GM12865 (cell line): ENCODE data around the gene R3HCC1L.
"Not testable (repeated sequence)": the region's sequence is repeated elsewhere in the genome, so short reads cannot be mapped to it uniquely, and the experiment has no call there.

Experiments used
- DNase-seq: peaks from one replicate; pipeline ENCODE4 v3.0.0; 2010; ENCODE audit warnings: low read depth
- H3K4me3 ChIP-seq: 2 replicates; pipeline ENCODE4 v1.5.1; 2011; ENCODE audit warnings: mild to moderate bottlenecking, low read depth, low read length, control low read depth
- CTCF ChIP-seq: IDR thresholded peaks from 2 replicates; pipeline ENCODE4 v1.5.1; 2011; ENCODE audit warnings: low read length, control low read depth, low read depth, inconsistent platforms; ENCODE audit not compliant: insufficient read depth; ENCODE audit errors: missing control alignments

Gene R3HCC1L

DNA sequence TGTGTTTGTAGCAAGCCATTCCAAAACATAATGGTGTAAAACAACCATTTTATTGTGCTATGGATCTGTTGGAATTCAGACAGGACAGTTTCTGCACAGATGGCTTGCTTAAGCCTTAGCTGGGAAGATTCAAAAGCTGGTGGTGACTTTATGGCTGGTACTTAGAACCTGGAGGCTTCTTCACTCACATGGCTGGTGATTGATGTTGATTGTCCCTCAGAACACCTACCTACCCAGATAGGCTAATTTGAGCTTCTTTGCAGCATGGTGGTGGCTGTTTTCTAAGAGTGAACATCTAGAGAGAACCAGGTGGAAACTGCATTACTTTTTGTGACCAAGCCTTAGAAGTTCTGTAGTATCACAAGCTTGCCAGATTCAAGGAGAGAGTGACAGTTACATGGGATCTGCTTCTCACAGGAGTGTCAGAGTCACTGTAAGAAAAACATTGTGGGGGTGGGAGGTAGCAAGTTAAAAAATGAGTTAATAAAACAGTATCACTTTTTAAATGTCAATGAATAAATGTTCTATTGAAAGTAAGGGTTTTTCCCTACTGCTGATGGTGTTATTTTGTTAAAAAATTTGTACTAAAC lies 7.1 kb downstream of the R3HCC1L start:
- DNase-seq: no peak
- no peak overlapping the region for H3K4me3 ChIP-seq
- TF ChIP-seq CTCF: no peak

GRCh38 chr10:98144985-98145384 lies 10.5 kb downstream of the R3HCC1L start:
- DNase-seq: no peak
- H3K4me3 ChIP-seq: no peak overlapping the region
- no peak for TF ChIP-seq CTCF

GRCh38 chr10:98149858-98150257 lies 15.4 kb downstream of the R3HCC1L start:
- DNase-seq: no peak
- TF ChIP-seq CTCF: no peak
- no peak overlapping the region for H3K4me3 ChIP-seq

DNA sequence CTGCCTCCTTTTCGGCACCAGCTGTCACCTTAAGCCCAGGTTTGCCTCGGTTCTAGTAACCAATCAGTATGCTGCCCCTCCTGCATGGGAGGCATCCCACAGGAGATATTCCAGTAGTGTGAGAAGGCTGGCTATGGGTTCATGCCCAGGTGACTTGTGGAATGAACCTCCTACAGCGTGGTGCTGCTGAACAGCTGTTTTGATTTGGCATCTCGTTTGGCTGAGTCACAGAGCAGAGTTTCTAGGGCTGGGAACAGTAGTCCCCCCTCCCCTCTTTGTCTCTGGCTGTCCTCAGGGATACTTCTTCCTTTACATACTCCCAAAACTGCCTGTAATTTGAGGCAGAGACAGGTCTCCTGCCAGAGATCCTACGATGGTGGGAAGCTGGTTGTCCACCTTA lies 16.1 kb downstream of the R3HCC1L start:
- no peak overlapping the region for H3K4me3 ChIP-seq
- TF ChIP-seq CTCF: no peak
- DNase-seq: no peak

DNA sequence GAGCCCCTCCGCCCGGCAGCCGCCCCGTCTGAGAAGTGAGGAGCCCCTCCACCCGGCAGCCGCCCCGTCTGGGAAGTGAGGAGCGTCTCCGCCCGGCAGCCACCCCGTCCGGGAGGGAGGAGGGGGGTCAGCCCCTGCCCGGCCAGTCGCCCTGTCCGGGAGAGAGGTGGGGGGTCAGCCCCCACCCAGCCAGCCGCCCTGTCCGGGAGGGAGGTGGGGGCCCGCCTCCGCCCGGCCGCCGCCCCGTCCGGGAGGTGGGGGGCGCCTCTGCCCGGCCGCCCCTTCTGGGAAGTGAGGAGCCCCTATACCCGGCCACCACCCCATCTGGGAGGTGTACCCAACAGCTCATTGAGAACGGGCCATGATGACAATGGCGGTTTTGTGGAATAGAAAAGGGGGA lies 18.3 kb downstream of the R3HCC1L start:
- not testable (repeated sequence) for H3K4me3 ChIP-seq, DNase-seq

DNA sequence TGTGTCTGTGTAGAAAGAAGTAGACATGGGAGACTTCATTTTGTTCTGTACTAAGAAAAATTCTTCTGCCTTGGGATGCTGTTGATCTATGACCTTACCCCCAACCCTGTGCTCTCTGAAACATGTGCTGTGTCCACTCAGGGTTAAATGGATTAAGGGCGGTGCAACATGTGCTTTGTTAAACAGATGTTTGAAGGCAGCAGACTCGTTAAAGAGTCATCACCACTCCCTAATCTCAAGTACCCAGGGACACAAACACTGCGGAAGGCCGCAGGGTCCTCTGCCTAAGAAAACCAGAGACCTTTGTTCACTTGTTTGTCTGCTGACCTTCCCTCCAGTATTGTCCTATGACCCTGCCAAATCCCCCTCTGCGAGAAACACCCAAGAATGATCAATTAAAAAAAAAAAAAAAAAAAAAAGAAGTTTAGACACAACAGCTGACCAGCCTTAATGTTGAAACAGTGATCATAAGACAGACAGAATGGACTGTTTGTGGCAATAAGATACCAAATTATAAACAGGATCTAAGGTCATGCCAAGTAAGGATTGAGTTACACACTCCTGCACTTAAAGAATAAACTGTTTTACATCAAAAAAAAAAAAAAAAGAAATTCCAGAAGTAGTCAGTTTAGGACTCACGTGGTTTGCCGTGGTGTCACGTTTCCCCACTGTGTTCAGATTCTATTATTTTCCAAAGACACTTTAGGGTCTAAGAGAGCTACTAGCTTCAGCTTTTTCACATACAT lies 18.9 kb downstream of the R3HCC1L start:
- not testable (repeated sequence) for H3K4me3 ChIP-seq, DNase-seq

GRCh38 chr10:98154076-98154475 lies 19.6 kb downstream of the R3HCC1L start:
- no peak for TF ChIP-seq CTCF
- H3K4me3 ChIP-seq: no peak overlapping the region
- no peak for DNase-seq

DNA sequence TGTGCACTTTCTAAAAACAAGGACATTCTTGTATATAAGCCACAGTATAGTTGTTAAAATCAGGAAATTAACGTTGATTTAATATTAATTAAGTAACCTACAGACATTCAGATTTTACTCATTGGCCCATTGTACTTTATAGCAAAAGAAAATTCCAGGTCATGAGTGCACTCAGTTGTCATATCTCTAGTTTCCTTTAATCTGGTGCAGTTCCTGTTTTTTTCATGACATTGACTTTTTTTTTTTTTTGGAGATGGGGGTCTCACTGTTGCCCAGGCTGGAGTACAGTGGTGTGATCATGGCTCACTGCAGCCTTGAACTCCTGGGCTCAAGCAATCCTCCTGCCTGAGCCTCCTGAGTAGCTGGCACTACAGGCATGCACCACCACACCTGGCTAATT lies 24.1 kb downstream of the R3HCC1L start:
- no peak for TF ChIP-seq CTCF
- H3K4me3 ChIP-seq: no peak overlapping the region
- no peak for DNase-seq
